Activated T-cell treated with anti-CD3 and anti-CD28 coated beads, Interleukin-2, amount 50 U/mL, for 1 hour (primary cell): ENCODE data around the gene LRRC40.
"Not testable (repeated sequence)": the region's sequence is repeated elsewhere in the genome, so short reads cannot be mapped to it uniquely, and the experiment has no call there.

ENCODE experiments used
- DNase-seq: peaks from one replicate; pipeline ENCODE4 v3.0.0-alpha.2; 2020

Gene LRRC40

GRCh38 chr1:70205434-70206118, at the start of gene LRRC40:
LRRC40 (minus strand) TSS chr1:70205579; CDS start chr1:70205540, 39 bp downstream.
- peak; percentile 99 for DNase-seq

- DNase-seq = no peak
Observed at GRCh38 chr1:70248729-70249128, 43.4 kb upstream of the LRRC40 start.

GRCh38 chr1:70247768-70248167, 42.4 kb upstream of the LRRC40 start:
- DNase-seq = no peak

GRCh38 chr1:70247122-70247521, 41.7 kb upstream of the LRRC40 start:
- no peak for DNase-seq

- DNase-seq = no peak
Observed at GRCh38 chr1:70239940-70240339, 34.6 kb upstream of the LRRC40 start.

GRCh38 chr1:70234733-70235132, 29.4 kb upstream of the LRRC40 start:
- no peak for DNase-seq

GRCh38 chr1:70231475-70231874, 26.1 kb upstream of the LRRC40 start:
- DNase-seq = no peak

- no peak for DNase-seq
Observed at GRCh38 chr1:70228670-70229069, 23.3 kb upstream of the LRRC40 start.

GRCh38 chr1:70227439-70227838, 22.1 kb upstream of the LRRC40 start:
- no peak for DNase-seq

- DNase-seq = no peak
Observed at GRCh38 chr1:70224954-70225353, 19.6 kb upstream of the LRRC40 start.

- no peak for DNase-seq
Observed at GRCh38 chr1:70222716-70223235, 17.4 kb upstream of the LRRC40 start.

- DNase-seq = peak; percentile 99
Observed at GRCh38 chr1:70221238-70222121, 16.1 kb upstream of the LRRC40 start, which contains the start of gene SRSF11. SRSF11 (plus strand) TSS chr1:70221380; CDS start chr1:70221637, 257 bp downstream.

- no peak for DNase-seq
Observed at GRCh38 chr1:70220517-70221237, 15.3 kb upstream of the LRRC40 start.

GRCh38 chr1:70220015-70220414, 14.6 kb upstream of the LRRC40 start:
- no peak for DNase-seq

- DNase-seq = no peak
Observed at GRCh38 chr1:70211541-70211940, 6.2 kb upstream of the LRRC40 start.

- no peak for DNase-seq
Observed at GRCh38 chr1:70210820-70211219, 5.4 kb upstream of the LRRC40 start.

GRCh38 chr1:70208292-70208691, 2.9 kb upstream of the LRRC40 start:
- no peak for DNase-seq

GRCh38 chr1:70207492-70207891, 2.1 kb upstream of the LRRC40 start:
- no peak for DNase-seq

GRCh38 chr1:70206833-70207232, 1.5 kb upstream of the LRRC40 start:
- not testable (repeated sequence) for DNase-seq

GRCh38 chr1:70205071-70205433, 327 bp downstream of the LRRC40 start:
- no peak for DNase-seq

- no peak for DNase-seq
Observed at GRCh38 chr1:70204600-70204999, 779 bp downstream of the LRRC40 start.

- no peak for DNase-seq
Observed at GRCh38 chr1:70204139-70204538, 1.2 kb downstream of the LRRC40 start.

GRCh38 chr1:70202173-70202758, 3.1 kb downstream of the LRRC40 start:
- DNase-seq = no peak
